Measurements from ENCODE around the gene MTX3. TPM values are rescaled to one million over a fixed set of nuclear protein-coding genes. Genes with fewer than 3 reads are reported as not detected.

Gene MTX3, protein sequence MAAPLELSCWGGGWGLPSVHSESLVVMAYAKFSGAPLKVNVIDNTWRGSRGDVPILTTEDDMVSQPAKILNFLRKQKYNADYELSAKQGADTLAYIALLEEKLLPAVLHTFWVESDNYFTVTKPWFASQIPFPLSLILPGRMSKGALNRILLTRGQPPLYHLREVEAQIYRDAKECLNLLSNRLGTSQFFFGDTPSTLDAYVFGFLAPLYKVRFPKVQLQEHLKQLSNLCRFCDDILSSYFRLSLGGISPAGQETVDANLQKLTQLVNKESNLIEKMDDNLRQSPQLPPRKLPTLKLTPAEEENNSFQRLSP
- 10 to 100 TPM in 1 of 2 donors, 1 to 10 TPM in 1; 5.3 to 10.7 TPM for total RNA-seq

DNA sequence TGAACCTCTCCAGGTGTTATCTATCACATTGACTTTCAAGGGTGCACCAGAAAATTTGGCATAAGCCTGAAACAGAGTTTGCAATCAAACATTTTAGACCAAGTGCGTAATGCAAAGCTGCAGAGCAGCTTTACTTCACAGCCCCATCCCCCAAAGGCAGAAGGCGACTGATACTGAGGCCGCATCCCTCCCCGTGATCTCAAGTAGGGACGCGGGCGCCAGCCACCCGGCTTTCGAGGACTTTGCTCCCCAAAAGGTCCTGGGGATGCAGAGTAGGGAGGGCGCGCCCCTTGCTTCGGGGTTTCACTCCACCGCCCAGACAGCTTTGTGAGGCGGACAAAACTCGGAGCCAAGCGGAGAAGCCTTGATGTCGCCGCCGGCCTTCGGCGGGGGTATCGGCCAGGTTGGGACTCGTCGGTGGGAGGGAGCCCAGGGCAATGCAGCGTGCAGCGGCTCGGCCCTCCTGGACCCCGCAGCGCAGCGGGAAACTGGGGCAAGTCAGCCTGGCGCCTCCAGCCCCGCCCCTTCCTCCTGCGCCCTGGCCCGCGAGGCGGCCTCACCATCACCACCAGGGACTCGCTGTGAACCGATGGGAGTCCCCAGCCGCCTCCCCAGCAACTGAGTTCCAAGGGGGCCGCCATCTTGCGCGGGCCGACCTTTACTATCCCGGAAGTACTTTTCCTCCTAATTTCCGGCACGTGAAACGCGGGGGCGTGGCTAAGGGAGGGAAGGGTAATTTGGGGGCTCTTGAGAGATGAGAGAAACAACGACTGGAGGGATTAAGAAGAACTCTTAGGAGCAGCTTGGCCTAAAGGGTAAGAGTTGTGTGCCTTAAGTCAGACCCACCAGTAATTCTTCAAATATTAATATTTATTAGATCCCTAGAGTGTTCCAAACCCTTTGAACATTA is at the start of gene MTX3:
MTX3 (minus strand) TSS at position 665 of the 910 bp plus-strand sequence; CDS start at position 641, 24 bp downstream.
- Histone ChIP-seq H3K36me3 (peaks cover 19% of the 10 kb centered on the region), H3K9me3 (no peaks in the 10 kb centered on the region), H3K4me3 (peak within 1 kb of the TSS; percentile 93 to 94), H3K27ac (peak within 1 kb of the TSS; percentile 72 to 74), H3K27me3 (no peaks in the 10 kb centered on the region), H3K4me1 (peaks cover 0 to 22% of the 10 kb centered on the region in 2 donors)
- DNase-seq (ENCODE audit: low spot score) = peak; percentile 68
- no peak for TF ChIP-seq CTCF (IDR thresholded peaks at IDR 0.05)

GRCh38 chr5:80039650-80040049 is 48.6 kb upstream of the MTX3 start:
- no peaks in the 10 kb centered on the region for H3K9me3 ChIP-seq
- no peak overlapping the region for H3K4me3 ChIP-seq
- TF ChIP-seq CTCF (IDR thresholded peaks at IDR 0.05) = no peak
- peaks cover 0 to 4% of the 10 kb centered on the region in 2 donors for H3K27me3 ChIP-seq
- H3K27ac ChIP-seq = no peak overlapping the region
- H3K36me3 ChIP-seq = no peaks in the 10 kb centered on the region
- DNase-seq (ENCODE audit: low spot score) = no peak
- no peaks in the 10 kb centered on the region for H3K4me1 ChIP-seq

GRCh38 chr5:80037366-80037765 is 46.3 kb upstream of the MTX3 start:
- no peaks in the 10 kb centered on the region for H3K36me3 ChIP-seq
- no peak overlapping the region for H3K27ac ChIP-seq
- H3K27me3 ChIP-seq = peaks cover 0 to 9% of the 10 kb centered on the region in 2 donors
- no peak for DNase-seq (ENCODE audit: low spot score)
- no peaks in the 10 kb centered on the region for H3K9me3 ChIP-seq
- no peaks in the 10 kb centered on the region for H3K4me1 ChIP-seq
- H3K4me3 ChIP-seq = no peak overlapping the region
- TF ChIP-seq CTCF (IDR thresholded peaks at IDR 0.05) = no peak

- Histone ChIP-seq H3K36me3 (no peaks in the 10 kb centered on the region), H3K4me1 (no peaks in the 10 kb centered on the region), H3K4me3 (no peak overlapping the region), H3K27ac (no peak overlapping the region), H3K27me3 (peaks cover 0 to 9% of the 10 kb centered on the region in 2 donors), H3K9me3 (no peaks in the 10 kb centered on the region)
- TF ChIP-seq CTCF (IDR thresholded peaks at IDR 0.05) = no peak
- DNase-seq (ENCODE audit: low spot score) = no peak
These were observed 45.6 kb upstream of the MTX3 start for GRCh38 chr5:80036615-80037014.

GRCh38 chr5:80035839-80036238 is 44.8 kb upstream of the MTX3 start:
- Histone ChIP-seq H3K27me3 (peaks cover 0 to 9% of the 10 kb centered on the region in 2 donors), H3K27ac (no peak overlapping the region), H3K4me1 (no peaks in the 10 kb centered on the region), H3K4me3 (peak overlapping the region in 1 of 2 donors; percentile 50), H3K9me3 (no peaks in the 10 kb centered on the region), H3K36me3 (no peaks in the 10 kb centered on the region)
- no peak for DNase-seq (ENCODE audit: low spot score)
- TF ChIP-seq CTCF (IDR thresholded peaks at IDR 0.05) = no peak
